HEK293 (cell line): Measurements from ENCODE around the gene ANKRD39.

Experiments
- CTCF ChIA-PET: fragments of 350-600 bp; formaldehyde crosslinking; extraction: SDS; loops from one replicate; lab custom pipeline; 2021; ENCODE audit warnings: antibody characterized with exemption; lab: Yijun Ruan, JAX
- POLR2A ChIA-PET: fragments of 300-600 bp; formaldehyde crosslinking; extraction: SDS; loops from one replicate; lab custom pipeline; 2020; ENCODE audit warnings: antibody characterized with exemption, inconsistent platforms; lab: Yijun Ruan, JAX
- H3K27ac ChIP-seq: fragments of 200-500 bp; sonication (Bioruptor generic); 2 replicates; pipeline ENCODE4 v1.5.1; 2014; ENCODE audit warnings: low read depth, low read length, control low read depth, inconsistent platforms; ENCODE audit errors: extremely low read depth
- H3K36me3 ChIP-seq, 2 experiments: fragments of 200-500 bp in 1 of 2; sonication (Bioruptor generic) in 1 of 2; 1 replicate in 1 of 2; 2 replicates in 1 of 2; pipeline ENCODE4 v1.5.1; 2014 to 2017; ENCODE audit warnings: inconsistent platforms in 2 of 2, low read length in 2 of 2; ENCODE audit not compliant: control insufficient read depth in 2 of 2, insufficient read depth in 1 of 2
- H3K4me1 ChIP-seq: fragments of 200-500 bp; sonication (Bioruptor generic); 2 replicates; pipeline ENCODE4 v1.5.1; 2014; ENCODE audit warnings: mild to moderate bottlenecking, low read length, inconsistent platforms; ENCODE audit not compliant: control insufficient read depth, insufficient read depth
- H3K4me3 ChIP-seq: 2 replicates; pipeline ENCODE4 v1.5.1; 2011; ENCODE audit warnings: low read depth, mild to moderate bottlenecking, control low read depth, low read length, moderate library complexity
- H3K9me3 ChIP-seq: fragments of 200-500 bp; sonication (Bioruptor generic); 2 replicates; pipeline ENCODE4 v1.5.1; 2014; ENCODE audit warnings: low read depth, low read length, inconsistent platforms; ENCODE audit not compliant: control insufficient read depth, insufficient read depth
- GLIS2 ChIP-seq: fragments of 450-650 bp; formaldehyde crosslinking; IDR thresholded peaks from 2 replicates; pipeline ENCODE4 v1.5.1; 2016; ENCODE audit warnings: missing biosample characterization, missing genetic modification characterization
- IKZF3 ChIP-seq: fragments of 450-650 bp; IDR thresholded peaks from 2 replicates; pipeline ENCODE4 v1.5.0; 2018; ENCODE audit warnings: missing biosample characterization, mild to moderate bottlenecking, missing genetic modification characterization, moderate library complexity
- KLF1 ChIP-seq: fragments of 450-650 bp; formaldehyde crosslinking; IDR thresholded peaks from 2 replicates; pipeline ENCODE4 v1.5.1; 2016; ENCODE audit warnings: missing biosample characterization, missing genetic modification characterization
- KLF9 ChIP-seq: fragments of 450-650 bp; formaldehyde crosslinking; IDR thresholded peaks from 2 replicates; pipeline ENCODE4 v1.5.1; 2016; ENCODE audit warnings: missing biosample characterization, missing genetic modification characterization, low read depth
- PATZ1 ChIP-seq: fragments of 450-650 bp; formaldehyde crosslinking; IDR thresholded peaks from 2 replicates; pipeline ENCODE4 v1.5.1; 2016; ENCODE audit warnings: missing biosample characterization, missing genetic modification characterization
- PRDM10 ChIP-seq: fragments of 450-650 bp; formaldehyde crosslinking; IDR thresholded peaks from 2 replicates; pipeline ENCODE4 v1.5.1; 2016; ENCODE audit warnings: missing biosample characterization, missing genetic modification characterization
- YY1 ChIP-seq: fragments of 450-650 bp; formaldehyde crosslinking; IDR thresholded peaks from 2 replicates; pipeline ENCODE4 v1.5.1; 2018; ENCODE audit warnings: missing biosample characterization, missing genetic modification characterization
- ZBTB48 ChIP-seq: fragments of 450-650 bp; formaldehyde crosslinking; IDR thresholded peaks from 2 replicates; pipeline ENCODE4 v1.5.1; 2016; ENCODE audit warnings: missing biosample characterization, missing genetic modification characterization
- ZFHX2 ChIP-seq: fragments of 450-650 bp; formaldehyde crosslinking; conservative IDR thresholded peaks from 2 replicates; pipeline ENCODE4 v1.5.1; 2016; ENCODE audit warnings: missing biosample characterization, missing genetic modification characterization
- ZFP69B ChIP-seq: fragments of 450-650 bp; formaldehyde crosslinking; IDR thresholded peaks from 2 replicates; pipeline ENCODE4 v1.5.1; 2016; ENCODE audit warnings: missing biosample characterization, missing genetic modification characterization
- ZIC2 ChIP-seq: fragments of 450-650 bp; formaldehyde crosslinking; IDR thresholded peaks from 2 replicates; pipeline ENCODE4 v1.5.1; 2016; ENCODE audit warnings: missing biosample characterization, missing genetic modification characterization
- ZNF112 ChIP-seq: fragments of 450-650 bp; formaldehyde crosslinking; IDR thresholded peaks from 2 replicates; pipeline ENCODE4 v1.5.0; 2017; ENCODE audit warnings: missing biosample characterization, missing genetic modification characterization
- ZNF132 ChIP-seq: fragments of 450-650 bp; formaldehyde crosslinking; IDR thresholded peaks from 2 replicates; pipeline ENCODE4 v1.5.1; 2017; ENCODE audit warnings: missing biosample characterization, missing genetic modification characterization, borderline replicate concordance
- ZNF19 ChIP-seq: fragments of 450-650 bp; formaldehyde crosslinking; IDR thresholded peaks from 2 replicates; pipeline ENCODE4; 2016; ENCODE audit warnings: missing biosample characterization, missing genetic modification characterization, low read depth
- ZNF211 ChIP-seq: fragments of 450-650 bp; formaldehyde crosslinking; IDR thresholded peaks from 2 replicates; pipeline ENCODE4 v1.5.1; 2016; ENCODE audit warnings: low read depth, missing biosample characterization, missing genetic modification characterization
- ZNF223 ChIP-seq: fragments of 450-650 bp; formaldehyde crosslinking; IDR thresholded peaks from 2 replicates; pipeline ENCODE4 v1.5.1; 2016; ENCODE audit warnings: missing biosample characterization, missing genetic modification characterization
- ZNF324 ChIP-seq: fragments of 450-650 bp; formaldehyde crosslinking; IDR thresholded peaks from 2 replicates; pipeline ENCODE4 v1.5.1; 2016; ENCODE audit warnings: missing biosample characterization, missing genetic modification characterization
- ZNF645 ChIP-seq: fragments of 450-650 bp; formaldehyde crosslinking; IDR thresholded peaks from 2 replicates; pipeline ENCODE4; 2016; ENCODE audit warnings: missing biosample characterization, missing genetic modification characterization
- ZSCAN4 ChIP-seq: fragments of 450-650 bp; formaldehyde crosslinking; IDR thresholded peaks from 2 replicates; pipeline ENCODE4 v1.5.1; 2017; ENCODE audit warnings: missing biosample characterization, missing genetic modification characterization

ANKRD39 gene

GRCh38 chr2:96861074-96861473, 3.3 kb upstream of the ANKRD39 start (continued):
- TF ChIP-seq ZNF645 = no peak

- Histone ChIP-seq H3K9me3 (no peaks in the 10 kb centered on the region), H3K4me3 (no peak overlapping the region), H3K27ac (no peak overlapping the region), H3K4me1 (no peaks in the 10 kb centered on the region), H3K36me3 (peaks cover 0 to 50% of the 10 kb centered on the region in 2 experiments; a peak in 2 of 3 replicates)
- ChIA-PET POLR2A (interaction anchor here (0.7 to 0.9 kb wide), 2 partner anchors 8 kb away, joined by 3 to 4 read pairs; no protein-coding TSS in a partner anchor), CTCF (interaction anchor here (1.0 kb wide), 1 partner anchor 99 kb away, joined by 3 read pairs; no protein-coding TSS in a partner anchor)
- peak; percentile 65 for TF ChIP-seq ZSCAN4 (tag by site-specific recombination)
- 0 out of 2 replicates have a peak, but pooled peaks have one; percentile 32 for TF ChIP-seq GLIS2 (tag by site-specific recombination)
- peak; percentile 60 for TF ChIP-seq ZFHX2 (tag by site-specific recombination)
- no peak for TF ChIP-seq ZNF324 (tag by site-specific recombination)
- no peak for TF ChIP-seq ZIC2 (tag by site-specific recombination)
These were observed 2.5 kb upstream of the ANKRD39 start for GRCh38 chr2:96860065-96861029.

GRCh38 chr2:96859681-96860064, 1.9 kb upstream of the ANKRD39 start:
- Histone ChIP-seq H3K9me3 (no peaks in the 10 kb centered on the region), H3K36me3 (peaks cover 0 to 43% of the 10 kb centered on the region in 2 experiments; a peak in 2 of 3 replicates), H3K4me3 (no peak overlapping the region), H3K4me1 (no peaks in the 10 kb centered on the region), H3K27ac (no peak overlapping the region)
- ChIA-PET CTCF (interaction anchor here (1.0 to 4.1 kb wide), 2 partner anchors 93 to 100 kb away, joined by 3 to 115 read pairs; no protein-coding TSS in a partner anchor), POLR2A (interaction anchor here (0.7 kb wide), 1 partner anchor 8 kb away, joined by 4 read pairs; no protein-coding TSS in a partner anchor)
- TF ChIP-seq ZNF223 (tag by site-specific recombination) (no peak), ZNF132 (tag by site-specific recombination) (no peak), ZNF112 (no peak), ZFP69B (no peak), ZNF19 (tag by site-specific recombination) (no peak), ZBTB48 (tag by site-specific recombination) (no peak), KLF9 (no peak), ZNF211 (tag by site-specific recombination) (no peak)

GRCh38 chr2:96859099-96859649, 1.4 kb upstream of the ANKRD39 start:
- ChIA-PET CTCF (interaction anchor here (1.0 to 4.1 kb wide), 7 partner anchors 9 to 252 kb away, joined by 3 to 115 read pairs (median 23); partner anchors contain the start of gene ANKRD36), POLR2A (interaction anchor here (0.7 to 3.3 kb wide), 3 partner anchors 9 to 92 kb away, joined by 4 to 39 read pairs (median 21); no protein-coding TSS in a partner anchor)
- H3K36me3 ChIP-seq = peaks cover 0 to 42% of the 10 kb centered on the region in 2 experiments; a peak in 2 of 3 replicates
- H3K9me3 ChIP-seq = no peaks in the 10 kb centered on the region
- H3K4me1 ChIP-seq = no peaks in the 10 kb centered on the region
- no peak overlapping the region for H3K27ac ChIP-seq
- no peak overlapping the region for H3K4me3 ChIP-seq
- TF ChIP-seq PRDM10 (tag by site-specific recombination) = peak; percentile 97
- 0 out of 2 replicates have a peak, but pooled peaks have one; percentile 27 for TF ChIP-seq IKZF3
- peak; percentile 72; the same call in 1 of the 2 replicates for TF ChIP-seq ZBTB48 (tag by site-specific recombination)
- peak; percentile 72 for TF ChIP-seq PATZ1 (tag by site-specific recombination)
- no peak for TF ChIP-seq KLF1 (tag by site-specific recombination)
- TF ChIP-seq GLIS2 (tag by site-specific recombination) = 0 out of 2 replicates have a peak, but pooled peaks have one; percentile 19
- TF ChIP-seq YY1 = no peak
